Effector memory CD8-positive, alpha-beta T cell (primary cell): ENCODE results near the gene ORC3.
"Not testable (repeated sequence)": the region's sequence is repeated elsewhere in the genome, so short reads cannot be mapped to it uniquely, and the experiment has no call there.

Experiments
- ATAC-seq: fragments of 150-1000 bp; cut with Tn5 transposase; replicated peaks from 2 replicates; pipeline ENCODE4 v1.10.0; 2021; ENCODE audit warnings: mild to moderate bottlenecking, moderate library complexity
- DNase-seq, 3 experiments: peaks; one replicate each; pipeline ENCODE4 v3.0.0; 2021
- H3K27ac Mint-ChIP-seq, 2 donors: one replicate each; pipeline ENCODE4 v1.8.0; 2022; ENCODE audit warnings: mild to moderate bottlenecking in 2 of 2, mixed read lengths in 2 of 2, moderate library complexity in 2 of 2
- H3K27me3 Mint-ChIP-seq, 2 donors: one replicate each; pipeline ENCODE4 v1.8.0; 2022; ENCODE audit warnings: mixed read lengths in 2 of 2
- H3K36me3 Mint-ChIP-seq: one replicate; pipeline ENCODE4 v1.8.0; 2022; ENCODE audit warnings: mild to moderate bottlenecking, moderate library complexity, mixed read lengths; ENCODE audit not compliant: insufficient read depth
- H3K4me1 Mint-ChIP-seq, 2 donors: one replicate each; pipeline ENCODE4 v1.8.0; 2022; ENCODE audit warnings: low read depth in 2 of 2, mixed read lengths in 2 of 2
- H3K4me3 Mint-ChIP-seq, 2 donors: one replicate each; pipeline ENCODE4 v1.8.0; 2022; ENCODE audit warnings: mild to moderate bottlenecking in 2 of 2, mixed read lengths in 2 of 2, moderate library complexity in 2 of 2
- H3K9me3 Mint-ChIP-seq, 2 donors: one replicate each; pipeline ENCODE4 v1.8.0; 2022; ENCODE audit warnings: mixed read lengths in 2 of 2

Gene ORC3

GRCh38 chr6:87672641-87673040, 82.7 kb downstream of the ORC3 start:
- peaks cover 63% of the 10 kb centered on the region for H3K36me3 Mint-ChIP-seq
- peaks cover 13 to 16% of the 10 kb centered on the region in 2 donors for H3K4me1 Mint-ChIP-seq
- no peaks in the 10 kb centered on the region for H3K27me3 Mint-ChIP-seq
- H3K27ac Mint-ChIP-seq = no peak overlapping the region
- no peaks in the 10 kb centered on the region for H3K9me3 Mint-ChIP-seq
- DNase-seq (no peak), ATAC-seq (no peak)
- no peak overlapping the region for H3K4me3 Mint-ChIP-seq

GRCh38 chr6:87673237-87673636, 83.3 kb downstream of the ORC3 start:
- no peak for ATAC-seq
- Mint-ChIP-seq H3K36me3 (peaks cover 69% of the 10 kb centered on the region), H3K9me3 (no peaks in the 10 kb centered on the region), H3K27me3 (no peaks in the 10 kb centered on the region), H3K27ac (peak overlapping the region in 1 of 2 donors; percentile 6), H3K4me1 (peaks cover 17 to 20% of the 10 kb centered on the region in 2 donors), H3K4me3 (no peak overlapping the region)
- DNase-seq = no peak

GRCh38 chr6:87674290-87674689, 84.4 kb downstream of the ORC3 start:
- peaks cover 17 to 20% of the 10 kb centered on the region in 2 donors for H3K4me1 Mint-ChIP-seq
- DNase-seq (no peak), ATAC-seq (no peak)
- no peak overlapping the region for H3K27ac Mint-ChIP-seq
- H3K36me3 Mint-ChIP-seq = peaks cover 80% of the 10 kb centered on the region
- H3K27me3 Mint-ChIP-seq = no peaks in the 10 kb centered on the region
- H3K4me3 Mint-ChIP-seq = no peak overlapping the region
- no peaks in the 10 kb centered on the region for H3K9me3 Mint-ChIP-seq

- Mint-ChIP-seq H3K27ac (no peak overlapping the region), H3K36me3 (peaks cover 85% of the 10 kb centered on the region), H3K9me3 (no peaks in the 10 kb centered on the region), H3K27me3 (no peaks in the 10 kb centered on the region), H3K4me1 (peaks cover 21 to 25% of the 10 kb centered on the region in 2 donors), H3K4me3 (no peak overlapping the region)
- ATAC-seq (no peak), DNase-seq (no peak)
Observed at GRCh38 chr6:87675004-87675681, 85.2 kb downstream of the ORC3 start.

- ATAC-seq = peak; percentile 78
- DNase-seq = no peak
- H3K36me3 Mint-ChIP-seq = peaks cover 53% of the 10 kb centered on the region
- peaks cover 51 to 70% of the 10 kb centered on the region in 2 donors for H3K4me1 Mint-ChIP-seq
- peak overlapping the region; percentile 30 to 52 for H3K4me3 Mint-ChIP-seq
- no peaks in the 10 kb centered on the region for H3K27me3 Mint-ChIP-seq
- H3K9me3 Mint-ChIP-seq = no peaks in the 10 kb centered on the region
- H3K27ac Mint-ChIP-seq = peak overlapping the region; percentile 71 to 88
Observed at GRCh38 chr6:87682310-87682709, 92.4 kb downstream of the ORC3 start.

GRCh38 chr6:87683890-87684289, 94.0 kb downstream of the ORC3 start:
- Mint-ChIP-seq H3K36me3 (peaks cover 44% of the 10 kb centered on the region), H3K27ac (peak overlapping the region; percentile 32 to 86), H3K4me1 (peaks cover 50 to 68% of the 10 kb centered on the region in 2 donors), H3K9me3 (no peaks in the 10 kb centered on the region), H3K27me3 (no peaks in the 10 kb centered on the region), H3K4me3 (peak overlapping the region; percentile 31 to 63)
- ATAC-seq (no peak), DNase-seq (no peak)

GRCh38 chr6:87684895-87685654, 95.1 kb downstream of the ORC3 start:
- Mint-ChIP-seq H3K36me3 (peaks cover 33% of the 10 kb centered on the region), H3K4me3 (peak overlapping the region in 1 of 2 donors; percentile 51), H3K27me3 (no peaks in the 10 kb centered on the region), H3K27ac (peak overlapping the region in 1 of 2 donors; percentile 41), H3K4me1 (peaks cover 48 to 67% of the 10 kb centered on the region in 2 donors), H3K9me3 (no peaks in the 10 kb centered on the region)
- DNase-seq (no peak), ATAC-seq (no peak)

- not testable (repeated sequence) for ATAC-seq, H3K27me3 Mint-ChIP-seq, H3K9me3 Mint-ChIP-seq, DNase-seq
- H3K4me3 Mint-ChIP-seq = peak overlapping the region; percentile 33 to 35
- H3K27ac Mint-ChIP-seq = peak overlapping the region in 1 of 2 donors; percentile 52
- H3K4me1 Mint-ChIP-seq = peaks cover 57 to 76% of the 10 kb centered on the region in 2 donors
- peaks cover 21% of the 10 kb centered on the region for H3K36me3 Mint-ChIP-seq
Observed at GRCh38 chr6:87686636-87687205, 96.8 kb downstream of the ORC3 start.

- H3K36me3 Mint-ChIP-seq = peaks cover 19% of the 10 kb centered on the region
- peak overlapping the region in 1 of 2 donors; percentile 52 for H3K27ac Mint-ChIP-seq
- peaks cover 56 to 76% of the 10 kb centered on the region in 2 donors for H3K4me1 Mint-ChIP-seq
- DNase-seq = no peak
- no peak for ATAC-seq
- no peaks in the 10 kb centered on the region for H3K27me3 Mint-ChIP-seq
- H3K4me3 Mint-ChIP-seq = peak overlapping the region; percentile 33 to 35
- no peaks in the 10 kb centered on the region for H3K9me3 Mint-ChIP-seq
Observed at GRCh38 chr6:87687296-87687695, 97.4 kb downstream of the ORC3 start.

GRCh38 chr6:87687893-87688292, 98.0 kb downstream of the ORC3 start:
- Mint-ChIP-seq H3K36me3 (peaks cover 19% of the 10 kb centered on the region), H3K4me1 (peaks cover 54 to 76% of the 10 kb centered on the region in 2 donors), H3K4me3 (peak overlapping the region in 1 of 2 donors; percentile 35)
- not testable (repeated sequence) for H3K27ac Mint-ChIP-seq, DNase-seq, H3K9me3 Mint-ChIP-seq, ATAC-seq, H3K27me3 Mint-ChIP-seq

GRCh38 chr6:87690441-87690840, 100.5 kb downstream of the ORC3 start:
- Mint-ChIP-seq H3K4me1 (peaks cover 39 to 72% of the 10 kb centered on the region in 2 donors), H3K27ac (peak overlapping the region in 1 of 2 donors; percentile 31), H3K27me3 (no peaks in the 10 kb centered on the region), H3K9me3 (no peaks in the 10 kb centered on the region), H3K36me3 (peaks cover 18% of the 10 kb centered on the region), H3K4me3 (no peak overlapping the region)
- ATAC-seq = no peak
- DNase-seq = no peak

- peaks cover 36 to 69% of the 10 kb centered on the region in 2 donors for H3K4me1 Mint-ChIP-seq
- H3K9me3 Mint-ChIP-seq = no peaks in the 10 kb centered on the region
- ATAC-seq = no peak
- H3K4me3 Mint-ChIP-seq = peak overlapping the region; percentile 2 to 12
- H3K27ac Mint-ChIP-seq = peak overlapping the region; percentile 14 to 51
- DNase-seq = no peak
- no peaks in the 10 kb centered on the region for H3K27me3 Mint-ChIP-seq
- peaks cover 30% of the 10 kb centered on the region for H3K36me3 Mint-ChIP-seq
Observed at GRCh38 chr6:87692086-87692485, 102.2 kb downstream of the ORC3 start.

- not testable (repeated sequence) for H3K9me3 Mint-ChIP-seq, H3K27me3 Mint-ChIP-seq, ATAC-seq, DNase-seq
- Mint-ChIP-seq H3K36me3 (peaks cover 36% of the 10 kb centered on the region), H3K27ac (peak overlapping the region in 1 of 2 donors; percentile 80), H3K4me1 (peaks cover 34 to 80% of the 10 kb centered on the region in 2 donors), H3K4me3 (peak overlapping the region; percentile 86 to 93)
Observed at GRCh38 chr6:87696817-87697216, 106.9 kb downstream of the ORC3 start.
